HepG2 (cell line): ENCODE data around the gene RNF125. TPM values are rescaled to one million over a fixed set of nuclear protein-coding genes. Genes with fewer than 3 reads are reported as not detected.

ENCODE experiments used
- FOXO1 ChIP-seq: sonication (generic); formaldehyde crosslinking; IDR thresholded peaks from 2 replicates; pipeline ENCODE4 v1.4.0; 2020; ENCODE audit warnings: missing genetic modification reagents
- GTF3A ChIP-seq: sonication (generic); formaldehyde crosslinking; conservative IDR thresholded peaks from 2 replicates; pipeline ENCODE4 v1.4.0; 2020; ENCODE audit warnings: mild to moderate bottlenecking, missing genetic modification reagents
- HES4 ChIP-seq: sonication (generic); formaldehyde crosslinking; IDR thresholded peaks from 2 replicates; pipeline ENCODE4 v1.9.0; 2021; ENCODE audit warnings: mild to moderate bottlenecking, missing genetic modification reagents, borderline replicate concordance
- IKZF4 ChIP-seq: sonication (generic); formaldehyde crosslinking; IDR thresholded peaks from 2 replicates; pipeline ENCODE4 v1.5.1; 2020; ENCODE audit warnings: borderline replicate concordance, mild to moderate bottlenecking, low read depth, missing genetic modification reagents; ENCODE audit errors: not compliant biosample characterization
- KDM5B ChIP-seq: sonication (generic); formaldehyde crosslinking; IDR thresholded peaks from 2 replicates; pipeline ENCODE4 v1.4.0; 2020; ENCODE audit warnings: missing genetic modification reagents, mild to moderate bottlenecking, borderline replicate concordance
- KDM6A ChIP-seq: IDR thresholded peaks from 2 replicates; pipeline ENCODE4 v1.6.1; 2016; ENCODE audit warnings: low read depth
- MED1 ChIP-seq: sonication (generic); formaldehyde crosslinking; IDR thresholded peaks from 2 replicates; pipeline ENCODE4 v1.4.0; 2020; ENCODE audit warnings: missing genetic modification reagents
- MIER2 ChIP-seq: IDR thresholded peaks from 2 replicates; pipeline ENCODE4 v1.6.1; 2016; ENCODE audit warnings: missing biosample characterization, missing genetic modification reagents
- NFYB ChIP-seq: sonication (generic); formaldehyde crosslinking; IDR thresholded peaks from 2 replicates; pipeline ENCODE4 v1.4.0; 2020; ENCODE audit warnings: missing genetic modification reagents
- PAWR ChIP-seq: sonication (generic); formaldehyde crosslinking; IDR thresholded peaks from 2 replicates; pipeline ENCODE4 v1.4.0; 2020; ENCODE audit warnings: missing genetic modification reagents, mild to moderate bottlenecking, borderline replicate concordance
- PHB2 ChIP-seq: fragments of 450-650 bp; IDR thresholded peaks from 2 replicates; pipeline ENCODE4 v1.6.1; 2018; ENCODE audit not compliant: partially characterized antibody
- REL ChIP-seq: sonication (generic); formaldehyde crosslinking; conservative IDR thresholded peaks from 2 replicates; pipeline ENCODE4 v1.8.0; 2022; ENCODE audit warnings: mild to moderate bottlenecking, missing genetic modification reagents, moderate library complexity
- SMAD1 ChIP-seq: sonication (generic); formaldehyde crosslinking; IDR thresholded peaks from 2 replicates; pipeline ENCODE4 v1.4.0; 2020; ENCODE audit warnings: missing genetic modification reagents, low read depth, mild to moderate bottlenecking, borderline replicate concordance
- TP53 ChIP-seq: sonication (generic); formaldehyde crosslinking; conservative IDR thresholded peaks from 2 replicates; pipeline ENCODE4 v1.4.0; 2020; ENCODE audit warnings: missing genetic modification reagents
- ZBTB7A ChIP-seq: sonication (generic); formaldehyde crosslinking; IDR thresholded peaks from 2 replicates; pipeline ENCODE4 v1.8.0; 2022; ENCODE audit warnings: mild to moderate bottlenecking, missing genetic modification reagents
- ZEB1 ChIP-seq: IDR thresholded peaks from 2 replicates; pipeline ENCODE4 v1.6.1; 2012; ENCODE audit warnings: mild to moderate bottlenecking, low read depth, inconsistent platforms; ENCODE audit not compliant: insufficient replicate concordance
- ZNF274 ChIP-seq: sonication (generic); formaldehyde crosslinking; IDR thresholded peaks from 2 replicates; pipeline ENCODE4 v1.5.1; 2020; ENCODE audit warnings: mild to moderate bottlenecking, missing genetic modification reagents
- ZNF432 ChIP-seq: sonication (generic); formaldehyde crosslinking; IDR thresholded peaks from 2 replicates; pipeline ENCODE4 v1.5.0; 2020; ENCODE audit warnings: missing genetic modification reagents, mild to moderate bottlenecking, borderline replicate concordance
- ZNF598 ChIP-seq: sonication (generic); formaldehyde crosslinking; IDR thresholded peaks from 2 replicates; pipeline ENCODE4 v1.5.1; 2020; ENCODE audit warnings: mild to moderate bottlenecking, missing genetic modification reagents, borderline replicate concordance
- ZNF790 ChIP-seq: sonication (generic); formaldehyde crosslinking; IDR thresholded peaks from 2 replicates; pipeline ENCODE4 v1.8.0; 2022; ENCODE audit warnings: missing genetic modification reagents, mild to moderate bottlenecking, borderline replicate concordance
- ZNF816 ChIP-seq: sonication (generic); formaldehyde crosslinking; IDR thresholded peaks from 2 replicates; pipeline ENCODE4 v1.8.0; 2022; ENCODE audit warnings: missing genetic modification reagents, mild to moderate bottlenecking, borderline replicate concordance
- ZNF839 ChIP-seq: sonication (generic); formaldehyde crosslinking; IDR thresholded peaks from 2 replicates; pipeline ENCODE4 v1.4.0; 2020; ENCODE audit warnings: missing genetic modification reagents, mild to moderate bottlenecking, borderline replicate concordance
- ZNF883 ChIP-seq: sonication (generic); formaldehyde crosslinking; IDR thresholded peaks from 2 replicates; pipeline ENCODE4 v1.5.1; 2020; ENCODE audit warnings: mild to moderate bottlenecking, missing genetic modification reagents; ENCODE audit errors: not compliant biosample characterization
- ZNF891 ChIP-seq: sonication (generic); formaldehyde crosslinking; IDR thresholded peaks from 2 replicates; pipeline ENCODE4 v1.5.0; 2020; ENCODE audit warnings: mild to moderate bottlenecking, missing genetic modification reagents
- ZSCAN30 ChIP-seq: sonication (generic); formaldehyde crosslinking; IDR thresholded peaks from 2 replicates; pipeline ENCODE4 v1.5.0; 2020; ENCODE audit warnings: mild to moderate bottlenecking, missing genetic modification reagents
- ZSCAN31 ChIP-seq: sonication (generic); formaldehyde crosslinking; IDR thresholded peaks from 2 replicates; pipeline ENCODE4 v1.5.0; 2020; ENCODE audit warnings: low read depth, mild to moderate bottlenecking, missing genetic modification reagents
- polyA plus RNA-seq, 8 experiments: library from polyadenylated mRNA; depleted of rRNA in 3 of 8; stranded (reverse) in 7 of 8; unstranded in 1 of 8; fragments of >200 nt; fragmentation: Illumina TruSeq in 4 of 8; extraction: Trizol in 4 of 8; gene quantifications; 2 replicates each; pipeline versions ENCODE4 v1.2.1 to v1.2.3, GENCODE V29; 2011 to 2016; ENCODE audit warnings: low read depth in 4 of 8, missing spikeins in 1 of 8, mixed read lengths in 1 of 8; ENCODE audit not compliant: insufficient read depth in 1 of 8
- total RNA-seq, 5 experiments: library from RNA; depleted of rRNA; stranded (reverse); fragments of >200 nt; fragmentation: Illumina TruSeq; extraction: Trizol; gene quantifications; 2 replicates each; pipeline ENCODE4 v1.2.3, GENCODE V29; 2016; ENCODE audit warnings: low read depth in 1 of 5
- TF ChIP-seq, protein P1 (sequence below): sonication (generic); formaldehyde crosslinking; IDR thresholded peaks from 2 replicates; pipeline ENCODE4 v1.4.0; 2020; ENCODE audit warnings: missing genetic modification reagents, borderline replicate concordance
- TF ChIP-seq, protein P2 (sequence below): sonication (generic); formaldehyde crosslinking; IDR thresholded peaks from 2 replicates; pipeline ENCODE4 v1.4.0; 2020; ENCODE audit warnings: mild to moderate bottlenecking, missing genetic modification reagents
- TF ChIP-seq, protein P3 (sequence below): IDR thresholded peaks from 2 replicates; pipeline ENCODE4 v1.6.1; 2016; ENCODE audit warnings: missing genetic modification reagents, missing compliant biosample characterization

RNF125 gene
- total and polyA plus RNA-seq, 2 of the 13 experiments (the other 11 are each of a cell fraction or from before 2014, with no cell fraction given), result 0.58 to 1.8 TPM

DNA sequence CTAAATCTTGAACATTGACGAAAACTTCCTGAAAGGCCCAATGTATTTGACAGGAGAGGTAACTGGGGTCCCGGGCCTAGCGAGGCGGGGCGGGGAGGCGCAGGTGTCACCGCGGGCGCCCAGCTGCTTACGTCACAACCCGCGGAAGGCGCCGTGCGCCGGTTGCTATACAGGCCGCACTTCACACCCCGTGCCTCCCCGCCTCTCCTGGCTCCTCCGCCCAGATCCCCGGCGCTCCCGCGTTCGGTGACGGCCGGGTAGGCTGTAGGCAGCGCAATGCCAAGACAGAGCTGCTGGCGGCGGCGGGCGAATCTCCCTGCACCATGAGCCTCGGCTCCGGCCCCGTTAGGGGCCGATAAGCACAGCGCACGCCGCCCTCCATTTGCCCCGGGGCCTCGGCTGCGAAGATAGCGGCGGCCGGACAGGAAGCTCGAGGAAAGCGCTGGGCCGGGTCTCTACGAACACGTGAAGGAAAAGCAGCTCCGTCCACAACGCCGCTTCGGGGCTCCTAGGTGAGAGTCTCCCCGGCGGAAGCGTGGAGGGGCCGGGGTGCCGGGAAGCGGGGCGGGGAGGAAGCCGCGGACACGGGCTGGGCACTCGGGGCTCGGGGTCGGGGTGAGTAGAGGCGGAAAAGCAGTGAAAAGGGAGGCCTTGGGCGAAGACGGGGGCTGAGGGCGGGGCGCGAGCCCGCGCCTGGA is 73.2 kb downstream of the RNF125 start, which contains the start of gene RNF138 (continued):
- TF ChIP-seq ZSCAN31 (CRISPR knock-in tag), result 0 out of 2 replicates have a peak, but pooled peaks have one; percentile 15
- no peak for TF ChIP-seq ZNF816 (CRISPR knock-in tag)
- no peak for TF ChIP-seq ZEB1
- peak; percentile 89 for TF ChIP-seq ZNF274 (CRISPR knock-in tag)
- TF ChIP-seq, protein P1, sequence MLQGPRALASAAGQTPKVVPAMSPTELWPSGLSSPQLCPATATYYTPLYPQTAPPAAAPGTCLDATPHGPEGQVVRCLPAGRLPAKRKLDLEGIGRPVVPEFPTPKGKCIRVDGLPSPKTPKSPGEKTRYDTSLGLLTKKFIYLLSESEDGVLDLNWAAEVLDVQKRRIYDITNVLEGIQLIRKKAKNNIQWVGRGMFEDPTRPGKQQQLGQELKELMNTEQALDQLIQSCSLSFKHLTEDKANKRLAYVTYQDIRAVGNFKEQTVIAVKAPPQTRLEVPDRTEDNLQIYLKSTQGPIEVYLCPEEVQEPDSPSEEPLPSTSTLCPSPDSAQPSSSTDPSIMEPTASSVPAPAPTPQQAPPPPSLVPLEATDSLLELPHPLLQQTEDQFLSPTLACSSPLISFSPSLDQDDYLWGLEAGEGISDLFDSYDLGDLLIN, result no peak; the same call in 1 of the 2 replicates
- peak; percentile 95 for TF ChIP-seq KDM5B (CRISPR knock-in tag)
- TF ChIP-seq ZSCAN30, result 0 out of 2 replicates have a peak, but pooled peaks have one; percentile 87
- TF ChIP-seq, protein P2, sequence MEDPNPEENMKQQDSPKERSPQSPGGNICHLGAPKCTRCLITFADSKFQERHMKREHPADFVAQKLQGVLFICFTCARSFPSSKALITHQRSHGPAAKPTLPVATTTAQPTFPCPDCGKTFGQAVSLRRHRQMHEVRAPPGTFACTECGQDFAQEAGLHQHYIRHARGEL (CRISPR knock-in tag), result peak; percentile 73; the same call in 1 of the 2 replicates
- peak; percentile 85; the same call in 1 of the 2 replicates for TF ChIP-seq ZNF598
- peak; percentile 82 for TF ChIP-seq ZNF883
- peak; percentile 96 for TF ChIP-seq HES4
- TF ChIP-seq IKZF4 (CRISPR knock-in tag), result no peak
- no peak for TF ChIP-seq MIER2 (CRISPR knock-in tag)
- TF ChIP-seq SMAD1 (CRISPR knock-in tag), result peak; percentile 14; the same call in 1 of the 2 replicates
- TF ChIP-seq NFYB (CRISPR knock-in tag), result no peak; the same call in 1 of the 2 replicates
- peak; percentile 86 for TF ChIP-seq REL
- no peak for TF ChIP-seq GTF3A
- TF ChIP-seq, protein P3, sequence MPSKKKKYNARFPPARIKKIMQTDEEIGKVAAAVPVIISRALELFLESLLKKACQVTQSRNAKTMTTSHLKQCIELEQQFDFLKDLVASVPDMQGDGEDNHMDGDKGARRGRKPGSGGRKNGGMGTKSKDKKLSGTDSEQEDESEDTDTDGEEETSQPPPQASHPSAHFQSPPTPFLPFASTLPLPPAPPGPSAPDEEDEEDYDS (CRISPR knock-in tag), result no peak
- 0 out of 2 replicates have a peak, but pooled peaks have one; percentile 58 for TF ChIP-seq ZNF790
- TF ChIP-seq ZNF432 (CRISPR knock-in tag), result no peak
- TF ChIP-seq TP53 (CRISPR knock-in tag), result no peak
- TF ChIP-seq ZBTB7A (CRISPR knock-in tag), result no peak
- no peak for TF ChIP-seq PHB2
- peak; percentile 11; the same call in 1 of the 2 replicates for TF ChIP-seq FOXO1 (CRISPR knock-in tag)
- TF ChIP-seq ZNF891 (CRISPR knock-in tag), result peak; percentile 87; the same call in 1 of the 2 replicates
- TF ChIP-seq KDM6A (CRISPR knock-in tag), result no peak
- TF ChIP-seq MED1 (CRISPR knock-in tag), result peak; percentile 42; the same call in 1 of the 2 replicates
- no peak for TF ChIP-seq PAWR (CRISPR knock-in tag)
- TF ChIP-seq ZNF839 (CRISPR knock-in tag), result 0 out of 2 replicates have a peak, but pooled peaks have one; percentile 49
